Mucosa of gallbladder (tissue), 1 donor: ENCODE results near the gene GPI. TPM values are rescaled to one million over a fixed set of nuclear protein-coding genes. Genes with fewer than 3 reads are reported as not detected.
A peak's percentile ranks its signal among the peaks of the same experiment; 100 is the strongest.

ENCODE experiments used
- DNase-seq: peaks from one replicate; pipeline ENCODE4 v3.0.0-alpha.2; 2020; ENCODE audit warnings: low spot score
- total RNA-seq: library from RNA; stranded (reverse); gene quantifications from one replicate; pipeline ENCODE4 v1.2.1, GENCODE V29; 2021
- donor health status: DM: no; HTN: no; CAD: no.

Gene GPI
- total RNA-seq, 1 donor from 2014 or later: 406 TPM

DNA sequence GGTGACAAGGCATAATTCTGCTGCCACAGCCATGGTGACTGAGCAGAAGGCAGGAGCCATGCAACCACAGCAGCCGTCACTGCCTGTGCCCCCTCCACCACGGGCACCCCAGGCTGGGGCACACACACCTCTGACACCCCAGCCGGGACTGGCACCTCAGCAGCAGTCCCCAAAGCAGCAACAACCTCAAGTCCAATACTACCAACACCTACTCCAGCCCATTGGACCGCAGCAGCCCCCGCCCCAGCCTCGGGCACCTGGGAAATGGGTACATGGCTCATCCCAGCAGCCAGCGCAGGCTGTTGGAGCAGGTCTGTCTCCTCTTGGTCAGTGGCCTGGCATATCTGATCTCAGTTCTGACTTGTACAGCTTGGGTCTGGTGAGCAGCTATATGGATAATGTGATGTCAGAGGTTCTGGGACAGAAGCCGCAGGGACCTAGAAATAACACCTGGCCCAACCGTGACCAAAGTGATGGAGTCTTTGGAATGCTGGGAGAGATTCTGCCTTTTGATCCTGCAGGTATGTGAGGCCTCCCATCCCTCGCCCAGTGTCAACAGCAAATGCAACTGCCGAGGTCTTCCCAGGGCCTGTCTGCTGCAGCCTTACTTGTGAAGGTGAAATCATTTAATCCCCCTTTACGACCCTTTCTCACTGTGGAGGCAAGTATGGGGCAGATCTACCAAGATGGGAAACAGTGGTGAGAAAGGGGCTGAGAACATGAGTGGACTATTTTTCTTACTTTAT, 22.9 kb upstream of the GPI start:
- DNase-seq: no peak

DNA sequence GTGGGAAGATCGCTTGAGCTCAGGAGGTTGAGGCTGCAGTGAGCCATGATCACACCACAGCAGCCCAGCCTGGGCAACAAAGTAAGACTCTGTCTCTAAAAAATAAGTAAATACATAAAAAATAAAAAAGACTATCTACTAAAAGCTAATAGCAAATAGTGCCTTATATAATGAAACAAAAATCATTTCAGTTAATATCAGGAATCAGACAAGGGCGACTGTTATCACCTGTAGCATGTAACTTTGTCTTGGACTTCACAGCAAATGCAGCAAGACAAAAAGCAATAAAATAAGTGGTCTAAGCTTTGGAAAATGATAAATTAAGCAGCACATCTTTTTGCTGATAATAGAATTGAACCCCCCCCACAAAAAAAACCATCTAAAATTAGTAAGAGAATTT, 21.2 kb upstream of the GPI start:
- no peak for DNase-seq

DNA sequence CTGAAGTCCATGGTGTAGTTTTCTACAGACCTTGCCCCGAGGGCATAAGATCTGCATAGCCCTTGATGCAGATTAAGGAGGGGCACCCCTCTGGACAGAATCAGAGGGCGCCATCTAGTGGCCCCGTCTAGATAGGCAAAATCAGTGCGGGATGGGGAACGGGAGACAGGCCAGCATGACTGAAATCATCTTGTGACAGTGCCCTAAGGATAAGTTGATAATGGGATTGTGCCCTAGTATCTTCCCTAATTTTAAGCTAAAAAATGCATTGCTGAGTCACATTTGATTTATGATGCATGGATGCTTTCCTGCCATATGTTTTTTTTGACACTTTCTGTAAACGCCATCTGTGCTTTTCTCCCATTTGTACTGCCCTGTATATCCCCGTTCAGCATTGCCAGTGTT, 19.0 kb upstream of the GPI start:
- peak; percentile 58 for DNase-seq

DNA sequence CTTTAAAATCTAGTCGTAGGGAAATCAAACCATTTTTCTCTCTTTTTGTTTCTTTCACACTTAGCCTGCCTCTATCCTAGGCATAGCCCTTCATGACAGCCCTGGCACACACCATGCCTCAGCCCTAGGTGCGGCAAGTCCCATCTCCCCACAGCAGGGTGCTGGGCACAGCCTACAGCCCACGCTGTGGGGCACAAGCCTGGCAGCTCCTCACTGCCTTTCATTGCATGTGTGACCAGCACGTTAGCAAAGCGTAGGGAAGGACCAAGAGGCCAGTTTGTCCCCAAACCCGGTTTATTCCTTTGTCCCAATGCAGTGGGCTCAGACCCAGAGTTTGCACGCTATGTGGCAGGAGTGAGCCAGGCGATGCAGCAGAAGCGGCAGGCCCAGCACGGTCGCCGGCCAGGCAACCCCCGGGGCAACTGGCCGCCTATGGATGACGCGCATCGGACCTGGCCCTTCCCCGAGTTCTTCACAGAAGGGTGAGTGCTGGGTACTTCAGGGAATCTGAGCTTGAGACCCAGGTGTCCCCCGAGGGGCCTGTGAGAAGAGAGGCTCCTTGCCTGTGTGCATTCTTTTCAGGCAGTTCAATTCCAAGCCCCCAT, 17.3 kb upstream of the GPI start:
- no peak for DNase-seq

DNA sequence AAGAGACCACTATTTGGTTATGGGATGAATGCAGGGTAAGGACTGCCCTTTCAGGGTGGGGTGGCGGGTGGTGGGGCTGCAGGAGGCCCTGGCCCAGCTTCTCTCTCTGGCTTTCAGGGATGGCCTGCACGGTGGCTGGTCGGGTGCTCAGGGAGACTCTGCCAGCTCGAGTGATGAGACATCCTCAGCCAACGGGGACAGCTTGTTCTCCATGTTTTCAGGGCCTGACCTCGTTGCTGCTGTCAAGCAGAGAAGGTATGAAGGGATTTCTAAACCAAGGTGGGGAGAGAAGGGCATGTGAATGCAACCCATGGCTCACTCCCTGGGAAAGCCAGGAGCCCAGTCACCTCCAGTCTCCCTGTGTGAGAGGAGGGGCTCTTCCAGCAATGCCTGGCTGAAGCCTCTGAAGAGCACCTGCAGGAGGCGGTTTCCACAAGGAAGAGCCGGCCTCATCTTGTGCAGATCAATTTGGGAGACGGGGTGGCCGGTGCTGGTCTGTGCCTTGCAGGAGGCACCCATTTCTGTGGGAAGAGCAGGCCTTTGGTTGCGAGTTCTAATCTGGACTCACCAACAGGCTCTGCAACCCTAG, 16.0 kb upstream of the GPI start:
- DNase-seq: no peak

DNA sequence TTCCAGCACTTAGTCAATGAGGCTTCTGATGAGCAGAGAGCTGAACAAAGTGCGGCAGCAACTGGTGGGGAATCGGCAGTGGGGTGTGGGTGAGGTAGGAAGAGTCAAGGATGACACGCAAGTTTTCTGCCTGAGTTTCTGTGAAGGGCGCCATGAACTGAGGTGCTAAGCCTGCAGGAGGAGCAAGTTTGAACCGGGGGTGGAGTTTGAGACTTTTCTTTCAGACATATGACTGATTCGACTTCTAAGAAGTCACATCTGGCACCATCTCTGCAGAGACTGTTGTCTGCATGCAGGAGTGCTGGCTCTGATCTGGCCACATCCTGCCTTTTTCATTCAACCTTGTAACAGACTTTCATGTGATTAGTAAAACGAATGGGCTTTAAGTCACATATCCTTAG, 14.8 kb upstream of the GPI start:
- no peak for DNase-seq

DNA sequence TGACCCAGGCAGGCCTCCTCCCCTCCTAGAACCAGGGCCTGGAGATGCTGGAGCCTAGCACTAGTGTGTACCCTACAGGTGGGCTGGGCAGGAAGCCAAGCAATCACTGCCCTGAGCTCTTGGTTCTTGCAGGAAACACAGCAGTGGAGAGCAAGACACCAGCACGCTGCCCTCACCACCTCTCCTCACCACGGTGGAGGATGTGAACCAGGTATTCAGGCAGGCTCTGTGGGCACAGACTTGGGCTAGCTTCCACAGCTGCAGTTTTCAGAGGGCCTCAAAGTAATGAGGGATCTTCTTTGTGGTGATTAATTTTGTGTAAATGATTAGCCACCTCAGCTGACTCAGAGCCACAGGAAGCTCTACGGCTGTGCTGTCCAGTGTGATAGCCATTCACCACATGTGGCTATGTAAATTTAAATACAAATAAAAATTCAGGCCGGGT, 13.6 kb upstream of the GPI start:
- peak; percentile 78 for DNase-seq

DNA sequence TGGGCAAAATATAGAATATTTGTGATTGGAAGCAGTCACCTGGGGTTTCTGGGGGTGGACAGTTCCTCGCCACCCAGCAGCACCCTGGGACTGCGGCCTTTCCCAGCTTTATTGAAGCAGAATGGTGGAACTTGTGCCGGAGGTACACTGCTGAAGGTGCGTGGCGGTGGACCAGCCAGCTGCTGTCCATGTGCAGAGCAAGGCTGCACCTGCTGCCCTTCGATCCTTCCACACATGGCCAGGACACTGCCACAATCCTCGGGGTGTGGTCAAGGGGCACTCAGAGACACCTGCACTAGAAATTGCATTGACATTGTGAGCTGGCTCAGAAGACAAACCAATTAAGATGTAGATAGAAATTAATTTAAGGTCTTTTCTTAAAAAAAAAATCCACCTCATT, 11.4 kb upstream of the GPI start:
- no peak for DNase-seq

DNA sequence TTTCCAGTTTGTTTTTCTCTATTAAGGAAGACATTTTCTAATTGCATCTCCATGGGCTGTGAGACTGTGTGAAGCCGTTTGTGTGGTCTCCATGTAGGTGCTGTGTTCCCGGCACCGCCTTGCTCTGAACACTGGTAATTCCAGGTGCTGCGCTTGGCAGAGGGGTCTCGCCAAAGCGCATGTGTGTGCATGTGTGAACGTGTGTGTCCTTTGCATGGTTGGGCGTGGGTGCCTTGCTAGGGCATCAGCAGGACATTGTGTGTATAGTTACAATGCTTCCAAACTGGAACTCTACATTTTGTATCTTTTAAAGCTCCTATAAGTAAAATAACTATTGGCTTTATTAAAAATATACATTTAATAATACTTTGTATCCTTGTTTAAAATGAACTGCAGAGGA, 9.8 kb upstream of the GPI start:
- no peak for DNase-seq

DNA sequence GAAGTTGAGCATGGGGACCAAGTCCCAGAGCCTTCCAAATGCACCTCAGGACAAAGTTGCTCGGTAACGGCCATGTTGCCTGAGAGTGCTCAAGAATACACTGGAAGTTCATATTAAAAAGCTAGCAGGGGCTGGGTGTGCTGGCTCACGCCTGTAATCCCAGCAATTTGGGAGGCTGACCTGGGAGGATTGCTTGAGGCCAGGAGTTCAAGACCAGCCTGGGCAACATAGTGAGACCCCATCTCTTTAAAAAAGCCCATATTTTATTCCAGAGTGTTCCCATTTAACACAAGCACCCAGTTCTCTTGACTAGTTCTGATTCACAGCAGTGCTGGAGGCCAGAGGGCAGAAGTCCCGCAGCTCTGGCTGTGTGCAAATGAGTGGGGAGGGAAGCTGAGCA, 8.1 kb upstream of the GPI start:
- no peak for DNase-seq

DNA sequence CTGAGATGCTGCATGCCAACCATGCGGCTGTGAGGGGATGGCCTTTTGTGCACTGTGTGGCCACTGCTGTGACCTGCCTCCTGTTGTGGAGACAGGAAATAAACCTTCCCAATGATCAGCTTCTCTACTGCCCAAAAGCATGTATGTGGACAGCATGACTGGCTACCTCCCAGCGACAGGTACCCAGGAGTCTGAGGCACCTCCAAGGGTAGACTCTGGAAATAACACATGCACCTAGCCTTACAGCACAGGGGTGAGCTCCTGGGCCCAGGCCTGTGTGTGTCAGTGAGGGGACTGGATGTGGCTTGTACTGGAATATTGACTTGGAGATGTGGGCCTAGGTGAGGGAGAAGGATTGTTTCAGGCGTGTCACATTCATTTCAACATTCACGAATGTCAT, 7.6 kb upstream of the GPI start:
- DNase-seq: no peak

DNA sequence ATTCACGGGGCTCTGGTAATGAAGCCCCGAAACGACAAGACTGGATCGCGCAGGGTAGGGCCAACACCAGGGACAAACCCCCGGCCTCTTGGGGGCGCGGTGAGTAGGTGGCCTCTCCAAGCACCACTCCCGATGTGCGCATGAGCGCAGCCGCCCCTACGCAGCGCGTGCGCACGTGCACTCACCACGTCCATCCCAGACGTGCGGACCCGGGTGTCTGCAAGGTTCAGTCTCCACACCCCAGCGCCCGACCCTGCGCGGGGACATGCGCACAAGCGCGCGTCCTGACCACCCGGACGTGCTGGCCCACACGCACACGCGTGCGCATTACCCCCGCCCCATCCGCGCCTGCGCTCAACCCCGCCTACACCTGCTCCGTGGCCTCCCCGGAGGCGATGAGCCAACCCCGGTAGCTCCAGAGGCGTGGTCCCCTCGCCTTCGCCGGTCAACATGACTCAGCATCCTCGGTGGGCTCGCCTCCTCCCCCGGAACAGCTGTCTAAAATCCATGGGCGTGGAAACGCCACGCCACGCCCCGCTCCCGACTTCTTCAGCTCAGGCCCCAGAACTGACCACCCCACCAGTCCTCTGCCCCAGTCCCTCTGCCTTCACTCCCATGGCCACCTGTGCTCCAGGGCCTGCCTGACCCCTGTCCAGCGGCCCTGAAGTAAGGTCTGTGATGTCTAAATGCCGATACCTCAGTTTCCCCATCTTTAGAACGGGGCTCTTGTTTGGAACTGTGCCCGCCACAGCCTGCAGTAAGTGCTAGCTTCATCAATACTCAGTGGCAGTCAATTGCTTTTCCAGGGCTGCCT, 5.6 kb upstream of the GPI start:
- peak; percentile 97 for DNase-seq

DNA sequence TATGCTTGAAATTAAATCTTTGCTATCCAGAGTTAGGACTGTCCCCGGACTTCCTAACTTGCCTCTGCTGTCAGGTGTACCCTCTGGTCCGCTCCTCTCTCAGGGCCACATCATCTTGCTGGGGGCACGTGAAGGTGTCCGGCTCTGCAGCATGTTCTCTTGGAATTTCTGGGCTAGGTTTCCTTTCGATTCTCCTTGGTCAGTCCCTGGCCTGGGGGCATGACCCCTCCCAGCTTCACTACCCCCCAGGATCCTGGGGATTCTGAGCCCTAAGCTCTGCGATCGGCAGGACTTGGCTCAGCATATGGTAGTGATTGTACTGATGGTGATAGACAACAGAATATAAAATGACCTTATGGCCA, 5.1 kb upstream of the GPI start:
- no peak for DNase-seq

DNA sequence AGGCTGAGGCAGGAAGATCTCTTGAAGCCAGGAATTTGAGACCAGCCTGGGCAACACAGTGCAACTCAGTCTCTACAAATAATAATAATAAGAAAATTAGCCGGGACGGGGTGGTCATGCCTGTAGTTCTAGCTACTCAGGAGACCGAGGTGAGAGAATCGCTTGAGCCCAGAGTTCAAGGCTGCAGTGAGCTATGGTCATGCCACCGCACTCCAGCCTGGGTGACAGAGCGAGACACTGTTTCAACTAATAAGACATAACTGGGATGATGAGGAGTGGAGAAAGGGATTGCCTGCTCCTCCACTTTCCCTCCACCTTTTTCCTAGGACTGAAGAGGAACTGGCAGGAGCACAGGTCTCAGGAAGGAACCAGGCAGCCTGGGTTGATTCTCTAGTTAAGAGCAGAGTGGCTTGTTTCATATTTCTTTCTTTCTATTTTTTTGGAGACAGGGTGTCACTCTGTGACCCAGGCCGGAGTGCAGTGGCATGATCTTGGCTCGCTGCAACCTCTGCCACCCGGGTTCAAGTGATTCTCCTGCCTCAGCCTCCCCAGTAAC, 4.6 kb upstream of the GPI start:
- no peak for DNase-seq

DNA sequence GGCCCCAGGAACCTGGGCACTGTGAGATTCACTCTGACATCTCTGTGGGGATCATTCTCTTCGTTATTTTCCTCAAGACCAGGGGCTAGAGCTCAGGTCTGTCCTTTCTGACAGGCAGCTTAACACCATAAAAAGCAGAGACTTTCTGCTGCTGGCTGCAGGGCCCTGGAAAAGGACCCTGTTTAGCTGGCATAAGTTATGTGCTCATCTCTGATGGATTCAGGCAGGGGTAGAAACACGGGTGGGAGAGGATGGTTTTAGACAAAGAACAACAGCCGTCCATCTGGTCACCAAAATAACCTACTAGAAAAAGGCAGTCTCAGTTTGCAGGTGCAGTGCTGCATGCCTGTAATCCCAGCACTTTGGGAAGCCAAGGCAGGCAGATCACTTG, 2.3 kb upstream of the GPI start:
- no peak for DNase-seq

DNA sequence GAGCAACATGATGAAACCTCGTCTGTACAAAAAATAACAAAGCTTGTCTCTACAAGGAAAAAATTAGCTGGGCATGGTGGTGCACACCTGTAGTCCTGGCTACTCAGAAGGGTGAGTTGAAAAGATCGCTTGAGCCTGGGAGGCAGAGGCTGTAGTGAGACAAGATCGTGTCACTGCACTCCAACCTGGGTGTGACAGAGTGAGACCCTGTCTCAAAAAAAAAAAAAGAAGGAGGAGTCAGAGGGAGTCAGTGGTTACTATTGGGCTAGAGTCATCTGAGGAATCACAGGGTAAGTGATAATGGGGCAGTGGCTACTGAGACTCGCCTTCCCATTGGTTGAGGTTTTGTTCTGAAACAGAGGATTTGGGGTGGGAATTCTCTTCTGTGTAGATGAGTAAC, 1.9 kb upstream of the GPI start:
- DNase-seq: no peak

DNA sequence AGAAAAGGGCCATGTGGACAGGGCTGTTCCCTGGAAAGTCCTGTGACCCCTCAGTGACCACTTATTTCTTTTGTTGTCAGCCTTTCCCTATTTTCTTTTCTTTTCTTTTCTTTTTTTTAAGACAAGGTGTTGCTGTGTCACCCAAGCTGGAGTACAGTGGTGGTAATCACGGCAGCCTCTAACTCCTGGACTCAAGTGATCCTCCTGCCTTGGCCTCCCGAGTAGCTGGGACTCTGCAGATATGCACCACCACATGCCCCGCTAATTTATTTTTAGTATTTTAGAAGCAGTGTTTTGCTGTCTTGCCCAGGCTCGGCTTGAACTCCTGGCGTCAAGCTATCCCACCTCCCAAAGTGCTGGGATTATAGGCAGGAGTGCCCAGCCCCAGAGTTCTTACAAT, 1.1 kb upstream of the GPI start:
- DNase-seq: no peak

DNA sequence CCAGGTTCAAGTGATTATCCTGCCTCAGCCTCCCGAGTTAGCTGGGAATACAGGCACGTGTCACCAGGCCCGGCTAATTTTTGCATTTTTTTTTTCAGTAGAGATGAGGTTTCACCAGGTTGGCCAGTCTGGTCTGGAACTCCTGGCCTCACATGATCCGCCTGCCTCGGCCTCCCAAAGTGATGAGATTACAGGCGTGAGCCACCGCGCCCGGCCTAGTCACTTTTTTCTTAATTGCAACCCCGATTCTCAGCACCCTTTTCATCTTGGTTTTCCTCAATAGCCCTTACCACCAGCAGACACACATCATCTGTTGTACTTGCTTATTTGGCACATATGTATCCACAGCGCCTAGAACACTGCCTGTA, 550 bp upstream of the GPI start:
- DNase-seq: no peak

DNA sequence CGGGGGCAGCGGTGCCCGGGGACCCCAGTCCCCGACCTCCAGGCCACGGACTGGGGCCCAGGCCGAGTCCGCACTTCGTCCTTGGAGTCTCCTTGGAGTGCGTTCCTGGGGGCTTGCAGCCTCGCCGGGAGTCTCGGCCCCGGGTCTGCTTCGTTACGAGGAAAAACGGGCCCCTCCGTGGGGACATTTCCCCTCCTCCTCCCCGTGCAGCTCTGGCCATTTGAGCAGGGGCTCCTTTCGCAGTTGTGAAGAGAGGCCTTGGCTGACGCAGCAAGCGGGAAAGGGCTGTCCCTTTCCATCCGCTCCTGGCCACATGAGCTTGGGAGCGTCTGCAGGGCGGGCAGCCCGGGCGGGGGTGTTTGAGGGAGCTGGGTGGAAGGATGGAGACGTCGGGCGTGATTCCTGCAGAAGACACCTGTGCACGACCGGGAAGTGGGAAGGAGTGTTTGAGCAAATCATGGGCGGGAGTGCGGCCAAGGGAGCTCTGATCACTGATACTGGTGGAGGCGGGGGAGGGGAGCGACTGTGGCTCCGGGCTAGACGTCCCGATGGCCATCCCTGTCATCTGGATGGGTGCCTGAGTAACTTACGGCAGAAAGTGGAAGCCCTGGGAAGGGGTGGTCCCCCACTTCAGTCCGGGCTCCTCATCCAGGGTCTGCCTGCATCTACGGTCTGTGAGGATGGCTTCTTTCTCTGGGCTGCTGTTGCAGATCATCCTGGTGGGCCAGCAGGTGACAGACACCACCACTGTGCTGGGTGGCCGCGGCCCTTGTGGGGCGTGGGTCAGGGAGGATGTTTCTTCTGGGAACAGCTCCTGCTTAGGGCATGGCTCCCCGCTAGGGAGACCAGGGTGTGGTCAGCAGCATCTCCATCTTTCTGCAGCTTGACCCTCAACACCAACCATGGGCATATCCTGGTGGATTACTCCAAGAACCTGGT, 736 bp downstream of the GPI start:
- peak; percentile 51 for DNase-seq

DNA sequence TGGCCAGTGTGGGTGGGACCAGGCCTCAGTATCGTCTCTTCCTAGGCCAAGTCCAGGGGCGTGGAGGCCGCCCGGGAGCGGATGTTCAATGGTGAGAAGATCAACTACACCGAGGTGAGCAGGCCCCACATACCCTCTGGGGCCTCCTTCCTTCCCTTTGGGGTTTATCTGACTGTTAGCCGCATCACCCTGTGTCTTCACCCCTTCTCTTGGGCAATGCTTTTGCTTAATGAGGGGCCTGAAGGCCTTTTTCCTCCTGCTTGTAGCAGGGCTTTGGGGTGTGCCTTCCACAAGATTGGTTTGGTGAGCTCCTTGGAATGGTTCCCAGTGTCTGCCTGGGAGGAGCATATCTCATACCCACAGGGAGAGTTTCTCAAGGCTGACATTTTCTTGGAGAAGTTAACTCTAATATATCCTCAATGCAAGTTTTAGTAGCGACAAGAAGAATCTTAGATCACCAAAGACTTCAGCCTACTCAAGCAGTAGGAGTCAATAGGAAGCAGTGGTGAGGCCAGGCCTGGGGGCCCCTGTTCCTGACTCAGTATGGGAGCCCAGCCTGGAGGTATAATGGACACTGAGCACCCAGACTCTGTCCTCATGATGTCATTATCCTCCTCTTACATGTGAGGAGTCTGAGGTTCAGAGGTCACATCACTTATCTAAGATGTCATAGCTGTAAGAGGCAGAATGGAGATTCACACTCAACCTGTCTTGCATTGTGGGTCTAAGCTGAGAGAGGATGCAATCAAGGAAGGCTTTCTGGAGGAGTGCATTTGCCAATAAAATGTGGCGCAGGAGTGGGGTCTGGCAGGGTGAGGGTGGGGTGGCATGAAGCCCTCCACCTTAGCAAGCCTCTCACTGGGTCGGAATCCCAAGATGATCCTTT, 2.0 kb downstream of the GPI start:
- DNase-seq: no peak
